RPMI7951 (cell line): ENCODE data around the gene BOLA2. TPM values are rescaled to one million over a fixed set of nuclear protein-coding genes. Genes with fewer than 3 reads are reported as not detected.
"Not testable (repeated sequence)": the region's sequence is repeated elsewhere in the genome, so short reads cannot be mapped to it uniquely, and the experiment has no call there.

Experiments used
- DNase-seq: peaks from one replicate; pipeline ENCODE4 v3.0.0-alpha.2; 2012; ENCODE audit warnings: low read depth
- total RNA-seq: library from RNA; depleted of rRNA; stranded (reverse); fragments of >200 nt; shearing (Covaris generic); gene quantifications from 2 replicates; pipeline ENCODE4 v1.2.3, GENCODE V29; 2014; rRNA removed

BOLA2 gene
- total RNA-seq = 19.3 and 23.2 TPM in 2 replicates

- not testable (repeated sequence) for DNase-seq
Observed at GRCh38 chr16:29454269-29454668, at the start of gene BOLA2, which contains the start of gene SLX1B. TSS of gene BOLA2 (minus strand) at chr16:29454351. CDS start at chr16:29454253, 98 bp downstream. TSS of gene SLX1B (plus strand) at chr16:29454533.

- not testable (repeated sequence) for DNase-seq
Observed at GRCh38 chr16:29482276-29482675, 28.1 kb upstream of the BOLA2 start.

GRCh38 chr16:29472065-29472464 is 17.9 kb upstream of the BOLA2 start:
- not testable (repeated sequence) for DNase-seq

- DNase-seq = not testable (repeated sequence)
Observed at GRCh38 chr16:29469660-29470059, 15.5 kb upstream of the BOLA2 start.

GRCh38 chr16:29467654-29468366 is 13.7 kb upstream of the BOLA2 start:
- not testable (repeated sequence) for DNase-seq

GRCh38 chr16:29466904-29467303 is 12.8 kb upstream of the BOLA2 start:
- DNase-seq = not testable (repeated sequence)

GRCh38 chr16:29465985-29466824 is 12.1 kb upstream of the BOLA2 start:
- not testable (repeated sequence) for DNase-seq

GRCh38 chr16:29460647-29461030 is 6.5 kb upstream of the BOLA2 start:
- DNase-seq = not testable (repeated sequence)

GRCh38 chr16:29459706-29460646 is 5.8 kb upstream of the BOLA2 start, which contains the start of gene SULT1A4:
TSS of gene SULT1A4 (plus strand) at chr16:29459913. CDS start at chr16:29461386, 1,473 bp downstream.
- DNase-seq = not testable (repeated sequence)

- not testable (repeated sequence) for DNase-seq
Observed at GRCh38 chr16:29457660-29458059, 3.5 kb upstream of the BOLA2 start.

GRCh38 chr16:29454828-29455227 is 677 bp upstream of the BOLA2 start:
- not testable (repeated sequence) for DNase-seq

- not testable (repeated sequence) for DNase-seq
Observed at GRCh38 chr16:29453754-29454153, 397 bp downstream of the BOLA2 start.

- DNase-seq = not testable (repeated sequence)
Observed at GRCh38 chr16:29425390-29425789, 28.8 kb downstream of the BOLA2 start.

- not testable (repeated sequence) for DNase-seq
Observed at GRCh38 chr16:29423587-29423986, 30.6 kb downstream of the BOLA2 start.

- peak; percentile 13 for DNase-seq
Observed at GRCh38 chr16:29405249-29405648, 48.9 kb downstream of the BOLA2 start.

Other genes with a start within 250 kb of the BOLA2 start
- gene NPIPB11, start 47.6 kb downstream of the BOLA2 start, total RNA-seq = 0.10 and 0.12 TPM in 2 replicates
- 15.0 and 17.2 TPM in 2 replicates for gene SLX1B, start 182 bp upstream of the BOLA2 start, total RNA-seq
- 0.20 and 2.9 TPM in 2 replicates for gene SULT1A4, start 5.6 kb upstream of the BOLA2 start, total RNA-seq
- gene NPIPB12, start 52.1 kb upstream of the BOLA2 start, total RNA-seq = 1.2 and 1.3 TPM in 2 replicates
- gene SPN, start 208.9 kb upstream of the BOLA2 start, total RNA-seq = 0.20 TPM in 1 of 2 replicates, not detected in the other
- 18.4 and 23.7 TPM in 2 replicates for gene QPRT, start 224.8 kb upstream of the BOLA2 start, total RNA-seq